Endothelial cell of umbilical vein (primary cell): Measurements from ENCODE around the gene KCNMB4. TPM values are rescaled to one million over a fixed set of nuclear protein-coding genes. Genes with fewer than 3 reads are reported as not detected.

Experiments
- BruUV-seq: library from RNA; stranded (reverse); fragments of 400-500 nt; replicated peaks from 2 replicates; lab custom pipeline; 2021; lab: Mats Ljungman, UMichigan
- CTCF ChIA-PET: fragments of 300-600, 350-600 bp; sonication (Branson Sonifier 250); formaldehyde crosslinking; loops from one replicate; lab custom pipeline; 2021; ENCODE audit warnings: antibody characterized with exemption, inconsistent platforms; lab: Charles Lee
- POLR2A ChIA-PET: fragments of 300-600, 350-600 bp; sonication (Branson Sonifier 250); formaldehyde crosslinking; loops from one replicate; lab custom pipeline; 2021; ENCODE audit warnings: antibody characterized with exemption, inconsistent platforms; lab: Charles Lee
- DNase-seq: peaks from one replicate; pipeline ENCODE4 v3.0.0-alpha.2; 2011; ENCODE audit warnings: low read depth, low spot score
- FAIRE-seq: peaks from 2 replicates; lab custom pipeline; 2011; peaks lifted over from hg19 to GRCh38; lab: Jason Lieb, UNC
- H2AFZ ChIP-seq: 2 replicates; pipeline ENCODE4 v1.6.0; 2012; ENCODE audit warnings: low read depth, low read length, control low read depth, inconsistent platforms
- H3K27ac ChIP-seq: 2 replicates; pipeline ENCODE4 v1.5.1; 2011; ENCODE audit warnings: low read depth, mild to moderate bottlenecking, control low read depth, low read length, moderate library complexity; ENCODE audit not compliant: insufficient read depth
- H3K27me3 ChIP-seq, 2 experiments: 2 replicates each; pipeline versions ENCODE4 v1.6.0 to v1.6.1; 2011; ENCODE audit warnings: low read length in 2 of 2, mixed read lengths in 1 of 2; ENCODE audit not compliant: control insufficient read depth in 2 of 2, insufficient read depth in 2 of 2
- H3K36me3 ChIP-seq, 2 experiments: 2 replicates in 1 of 2; 3 replicates in 1 of 2; pipeline ENCODE4 v1.5.1; 2011; ENCODE audit warnings: low read length in 2 of 2, mild to moderate bottlenecking in 1 of 2, moderate library complexity in 1 of 2; ENCODE audit not compliant: control insufficient read depth in 2 of 2, insufficient read depth in 2 of 2; ENCODE audit errors: extremely low read depth in 1 of 2
- H3K4me1 ChIP-seq: 3 replicates; pipeline ENCODE4 v1.5.1; 2011; ENCODE audit warnings: mild to moderate bottlenecking, low read length; ENCODE audit not compliant: control insufficient read depth, insufficient read depth; ENCODE audit errors: extremely low read depth
- H3K4me2 ChIP-seq: 2 replicates; pipeline ENCODE4 v1.6.1; 2011; ENCODE audit warnings: low read length, control low read depth, mixed read lengths; ENCODE audit not compliant: insufficient read depth
- H3K4me3 ChIP-seq, 3 experiments: fragments of 200-600 bp in 1 of 3; sonication (generic), shearing (Covaris generic) in 1 of 3; replicated peaks in 1 of 3; 2 replicates each; pipeline ENCODE4 v1.5.1; 2011 to 2016; ENCODE audit warnings: control low read depth in 3 of 3, low read length in 3 of 3, mild to moderate bottlenecking in 2 of 3, inconsistent platforms in 1 of 3, low read depth in 1 of 3, moderate library complexity in 1 of 3; ENCODE audit not compliant: insufficient read depth in 1 of 3
- H3K79me2 ChIP-seq: 2 replicates; pipeline ENCODE4 v1.6.0; 2012; ENCODE audit warnings: low read length, inconsistent platforms; ENCODE audit not compliant: control insufficient read depth, insufficient read depth
- H3K9ac ChIP-seq: replicated peaks from 2 replicates; pipeline ENCODE3; 2011; ENCODE audit warnings: low read length, control low read depth; ENCODE audit not compliant: insufficient read depth; ENCODE audit errors: extremely low read depth
- H3K9me1 ChIP-seq: replicated peaks from 3 replicates; pipeline ENCODE4 v1.6.0; 2011; ENCODE audit warnings: mild to moderate bottlenecking, low read length; ENCODE audit not compliant: control insufficient read depth, insufficient read depth; ENCODE audit errors: extremely low read depth
- H3K9me3 ChIP-seq: replicated peaks from 2 replicates; pipeline ENCODE4 v1.5.1; 2012; ENCODE audit warnings: low read length, inconsistent platforms; ENCODE audit not compliant: control insufficient read depth, insufficient read depth
- H4K20me1 ChIP-seq: replicated peaks from 2 replicates; pipeline ENCODE3; 2011; ENCODE audit warnings: mild to moderate bottlenecking, low read length; ENCODE audit not compliant: control insufficient read depth, insufficient read depth; ENCODE audit errors: extremely low read depth
- CTCF ChIP-seq, 2 donors: IDR thresholded peaks; 1 replicate in 1 of 2; 2 replicates in 1 of 2; pipeline ENCODE4 v1.5.1; 2011; ENCODE audit warnings: low read length in 2 of 2, mild to moderate bottlenecking in 2 of 2, moderate library complexity in 2 of 2, control low read depth in 1 of 2, inconsistent platforms in 1 of 2, low read depth in 1 of 2; ENCODE audit not compliant: insufficient read depth in 1 of 2; ENCODE audit errors: extremely low read depth in 1 of 2
- EZH2 ChIP-seq: IDR thresholded peaks from 2 replicates; pipeline ENCODE4 v1.6.1; 2012; ENCODE audit warnings: borderline replicate concordance, low read depth, mild to moderate bottlenecking, moderate library complexity, low read length, inconsistent platforms; ENCODE audit not compliant: severe bottlenecking
- FOS ChIP-seq: IDR thresholded peaks from 2 replicates; pipeline ENCODE4 v1.6.1; 2011; ENCODE audit warnings: mild to moderate bottlenecking, low read length, moderate library complexity, borderline replicate concordance; ENCODE audit not compliant: insufficient read depth
- GATA2 ChIP-seq: IDR thresholded peaks from 2 replicates; pipeline ENCODE4 v1.7.0; 2011; ENCODE audit warnings: low read depth, mild to moderate bottlenecking, moderate library complexity, mixed read lengths, low read length; ENCODE audit not compliant: insufficient read length, insufficient read depth
- JUN ChIP-seq: IDR thresholded peaks from 2 replicates; pipeline ENCODE4 v1.6.1; 2011; ENCODE audit warnings: borderline replicate concordance, low read depth; ENCODE audit not compliant: insufficient read length, insufficient read depth
- MAX ChIP-seq: IDR thresholded peaks from 2 replicates; pipeline ENCODE4 v1.6.1; 2011; ENCODE audit not compliant: insufficient read depth, insufficient read length
- MYC ChIP-seq: IDR thresholded peaks from one replicate; pipeline ENCODE4 v1.6.1; 2011; ENCODE audit warnings: mild to moderate bottlenecking, low read depth, low read length
- POLR2A ChIP-seq: IDR thresholded peaks from 2 replicates; pipeline ENCODE4 v1.6.1; 2012; ENCODE audit warnings: low read depth, mild to moderate bottlenecking, control low read depth, low read length
- POLR2AphosphoS5 ChIP-seq: IDR thresholded peaks from 2 replicates; pipeline ENCODE4 v1.6.1; 2012; ENCODE audit warnings: low read depth, mild to moderate bottlenecking, control low read depth, low read length, moderate library complexity; ENCODE audit not compliant: insufficient read depth
- dilution Hi-C: fragments of 300-500 bp; cut with MboI; formaldehyde crosslinking; loops from one replicate; pipeline ENCODE4 v1.15.0; 2019; ENCODE audit warnings: low sequenced_read_pairs; ENCODE audit not compliant: extremely low pct_ligation_motif_present
- intact Hi-C: fragments of 100-400 bp; cut with micrococcal nuclease; formaldehyde crosslinking; loops from one replicate; pipeline ENCODE4 v1.10.0; 2022
- polyA plus RNA-seq, 4 experiments: library from polyadenylated mRNA; depleted of rRNA in 3 of 4; stranded (reverse) in 3 of 4; unstranded in 1 of 4; fragments of >200 nt; gene quantifications; 2 replicates each; pipeline versions ENCODE4 v1.2.1 to v1.2.3, GENCODE V29; 2011 to 2012; ENCODE audit warnings: missing spikeins in 1 of 4
- total RNA-seq: library from RNA; stranded (reverse); gene quantifications from 2 replicates; pipeline ENCODE4 v1.2.3, GENCODE V29; 2021

The KCNMB4 gene
- total and polyA plus RNA-seq, 2 donors (not counting 3 experiments of a cell fraction or from before 2014, with no cell fraction given): 0.97 to 2.0 TPM

GRCh38 chr12:70366581-70367257, 629 bp downstream of the KCNMB4 start:
- intact Hi-C loops: loop anchor here (2.0 to 10.0 kb wide), 5 partner anchors 124 to 466 kb away; partner anchors contain the start of gene CNOT2
- POLR2A ChIA-PET: no interaction called here
- peak; percentile 36 for DNase-seq
- Histone ChIP-seq H3K4me2 (peak overlapping the region; percentile 44), H3K27me3 (peaks cover 16 to 33% of the 10 kb centered on the region in 2 experiments), H3K9ac (no peak overlapping the region), H3K4me1 (peaks cover 14% of the 10 kb centered on the region), H3K36me3 (no peaks in the 10 kb centered on the region), H3K27ac (no peak overlapping the region), H3K4me3 (peak overlapping the region; percentile 16 to 67 (median 56)), H3K79me2 (no peaks in the 10 kb centered on the region), H3K9me1 (no peaks in the 10 kb centered on the region), H4K20me1 (no peaks in the 10 kb centered on the region), H3K9me3 (no peaks in the 10 kb centered on the region), H2AFZ (peak overlapping the region; percentile 86)
- CTCF ChIA-PET: interaction anchor here (1.0 to 1.7 kb wide), 3 partner anchors 10 to 587 kb away, joined by 3 to 8 read pairs (median 3); no protein-coding TSS in a partner anchor
- no TSS peak for BruUV-seq
- TF ChIP-seq EZH2 (peak; percentile 50), GATA2 (no peak)
- dilution Hi-C loops: no loop called here
- peak; percentile 84 for FAIRE-seq

DNA sequence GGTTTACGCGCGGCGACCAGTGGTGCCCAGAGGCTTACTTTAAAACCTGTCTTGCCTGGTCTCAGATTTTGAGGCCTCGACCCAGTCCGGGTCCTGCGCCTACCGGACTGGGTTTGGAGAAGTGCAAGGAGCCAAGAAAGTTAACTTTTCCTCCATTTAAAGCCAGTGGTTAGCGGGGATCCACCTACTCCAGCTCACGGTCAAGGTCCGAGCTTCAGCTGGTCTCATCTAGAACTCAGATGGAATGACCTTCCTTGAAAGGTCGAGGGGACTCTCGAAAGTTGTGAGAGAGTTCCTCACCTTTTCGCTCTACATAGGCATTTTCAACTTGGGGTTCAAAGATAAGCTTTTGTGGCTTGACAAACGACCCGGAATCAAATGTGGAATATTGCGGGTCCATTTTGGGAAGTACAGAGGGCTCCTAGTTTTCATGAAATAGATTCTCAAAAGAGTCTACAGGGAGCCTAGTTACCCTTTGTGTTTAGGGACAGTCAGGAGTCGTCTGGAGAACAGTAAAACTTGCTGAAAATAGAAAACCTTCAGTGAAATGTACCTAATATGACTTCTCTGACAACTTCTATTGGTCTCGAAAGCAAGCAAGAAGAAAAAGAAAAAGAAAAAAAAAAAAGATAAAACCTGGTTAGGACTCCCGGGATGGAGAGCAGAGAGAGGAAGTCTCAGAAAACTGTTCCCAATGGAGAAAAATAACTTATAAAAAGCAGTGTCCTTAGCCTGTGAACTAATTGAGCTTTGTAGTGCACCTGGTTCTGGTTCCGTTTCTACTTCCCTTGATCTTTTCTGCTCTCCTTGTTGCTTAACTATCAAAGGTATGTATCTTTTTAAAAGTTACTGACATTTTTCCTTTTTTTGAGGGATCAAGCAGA, 1.4 kb downstream of the KCNMB4 start:
- H3K9ac ChIP-seq: no peak overlapping the region
- H3K9me3 ChIP-seq: no peaks in the 10 kb centered on the region
- CTCF ChIA-PET: interaction anchor here (1.3 to 1.7 kb wide), 2 partner anchors 11 to 587 kb away, joined by 3 to 8 read pairs; no protein-coding TSS in a partner anchor
- H3K9me1 ChIP-seq: no peaks in the 10 kb centered on the region
- peak overlapping the region in 2 of 3 experiments; percentile 56 to 67 for H3K4me3 ChIP-seq
- TF ChIP-seq EZH2: no peak
- no peak for TF ChIP-seq MAX
- TF ChIP-seq JUN: no peak
- no peak for TF ChIP-seq MYC
- TF ChIP-seq POLR2AphosphoS5: no peak
- TF ChIP-seq POLR2A: no peak
- TF ChIP-seq FOS: no peak
- no peak for TF ChIP-seq GATA2
- TF ChIP-seq CTCF (IDR thresholded peaks at IDR 0.05; ENCODE audit: extremely low read depth in 1 of 2, insufficient read depth in 1 of 2, low read depth in 1 of 2, low read length in 2 of 2): no peak
- H4K20me1 ChIP-seq: no peaks in the 10 kb centered on the region
- peak overlapping the region; percentile 86 for H2AFZ ChIP-seq
- peaks cover 16 to 33% of the 10 kb centered on the region in 2 experiments for H3K27me3 ChIP-seq
- no TSS peak for BruUV-seq
- FAIRE-seq (peak; percentile 79), DNase-seq (peak; percentile 20)
- POLR2A ChIA-PET: interaction anchor here (0.6 to 1.0 kb wide), 2 partner anchors 19 to 627 kb away, joined by 4 to 12 read pairs; no protein-coding TSS in a partner anchor
- peaks cover 14% of the 10 kb centered on the region for H3K4me1 ChIP-seq
- peak overlapping the region; percentile 44 for H3K4me2 ChIP-seq
- intact Hi-C loops: loop anchor here (2.0 to 10.0 kb wide), 5 partner anchors 125 to 467 kb away; partner anchors contain the start of gene CNOT2
- no peak overlapping the region for H3K27ac ChIP-seq
- dilution Hi-C loops: no loop called here
- H3K36me3 ChIP-seq: no peaks in the 10 kb centered on the region
- no peaks in the 10 kb centered on the region for H3K79me2 ChIP-seq
